Tibial nerve (tissue), 4 donors: ENCODE measurements around the gene TBC1D22A. TPM values are rescaled to one million over a fixed set of nuclear protein-coding genes. Genes with fewer than 3 reads are reported as not detected.

Source experiments
- DNase-seq, 2 donors: peaks; one replicate each; pipeline ENCODE4 v3.0.0-alpha.2; 2019; ENCODE audit warnings: low spot score in 2 of 2
- H3K27ac ChIP-seq, 4 donors: fragments of 200-600 bp; sonication (generic) in 3 of 4; one replicate each; pipeline ENCODE4 v1.5.1; 2017 to 2019; ENCODE audit warnings: mild to moderate bottlenecking in 1 of 4
- H3K27me3 ChIP-seq, 2 donors: fragments of 200-600 bp; sonication (generic) in 1 of 2; one replicate each; pipeline versions ENCODE4 v1.5.1 to v1.6.0; 2017 to 2019
- H3K36me3 ChIP-seq, 3 donors: fragments of 200-600 bp; sonication (generic); one replicate each; pipeline ENCODE4 v1.5.1; 2018 to 2019
- H3K4me1 ChIP-seq, 4 donors: fragments of 200-600 bp; sonication (generic) in 3 of 4; one replicate each; pipeline ENCODE4 v1.5.1; 2017 to 2019
- H3K4me3 ChIP-seq, 4 donors: fragments of 200-600 bp; sonication (generic) in 3 of 4; one replicate each; pipeline ENCODE4 v1.5.1; 2017 to 2019; ENCODE audit warnings: mild to moderate bottlenecking in 1 of 4, moderate library complexity in 1 of 4
- H3K9me3 ChIP-seq, 4 donors: fragments of 200-600 bp; sonication (generic) in 3 of 4; one replicate each; pipeline ENCODE4 v1.5.1; 2017 to 2019
- EP300 ChIP-seq, 2 donors: sonication (generic); formaldehyde crosslinking; IDR thresholded peaks; one replicate each; pipeline ENCODE4 v1.6.1; 2017; ENCODE audit warnings: antibody characterized with exemption in 2 of 2, mild to moderate bottlenecking in 1 of 2
- POLR2A ChIP-seq, 2 donors: fragments of 450-650 bp; IDR thresholded peaks; one replicate each; pipeline ENCODE4 v1.6.1; 2017; ENCODE audit warnings: antibody characterized with exemption in 2 of 2, mild to moderate bottlenecking in 2 of 2, moderate library complexity in 2 of 2
- WGBS, 2 donors: methylation state at CpG; one replicate each; pipeline ENCODE4 v1.1.5; 2018; 5-methylcytosine and 5-hydroxymethylcytosine counted together
- total RNA-seq, 4 donors: library from RNA; depleted of rRNA; stranded (reverse); fragments of >200 nt; gene quantifications; one replicate each; pipeline ENCODE4 v1.1.0, GENCODE V29; 2016
- TF ChIP-seq, protein P1 (sequence below), 5 experiments: fragments of 200-600 bp in 3 of 5; fragments of 450-650 bp in 2 of 5; sonication (generic) in 3 of 5; IDR thresholded peaks; one replicate each; pipeline ENCODE4 v1.5.1; 2016 to 2019; ENCODE audit warnings: antibody characterized with exemption in 5 of 5, mild to moderate bottlenecking in 3 of 5, moderate library complexity in 2 of 5

The TBC1D22A gene
- total RNA-seq, 4 donors from 2014 or later = 27.3 to 35.4 (median 29.3) TPM

DNA sequence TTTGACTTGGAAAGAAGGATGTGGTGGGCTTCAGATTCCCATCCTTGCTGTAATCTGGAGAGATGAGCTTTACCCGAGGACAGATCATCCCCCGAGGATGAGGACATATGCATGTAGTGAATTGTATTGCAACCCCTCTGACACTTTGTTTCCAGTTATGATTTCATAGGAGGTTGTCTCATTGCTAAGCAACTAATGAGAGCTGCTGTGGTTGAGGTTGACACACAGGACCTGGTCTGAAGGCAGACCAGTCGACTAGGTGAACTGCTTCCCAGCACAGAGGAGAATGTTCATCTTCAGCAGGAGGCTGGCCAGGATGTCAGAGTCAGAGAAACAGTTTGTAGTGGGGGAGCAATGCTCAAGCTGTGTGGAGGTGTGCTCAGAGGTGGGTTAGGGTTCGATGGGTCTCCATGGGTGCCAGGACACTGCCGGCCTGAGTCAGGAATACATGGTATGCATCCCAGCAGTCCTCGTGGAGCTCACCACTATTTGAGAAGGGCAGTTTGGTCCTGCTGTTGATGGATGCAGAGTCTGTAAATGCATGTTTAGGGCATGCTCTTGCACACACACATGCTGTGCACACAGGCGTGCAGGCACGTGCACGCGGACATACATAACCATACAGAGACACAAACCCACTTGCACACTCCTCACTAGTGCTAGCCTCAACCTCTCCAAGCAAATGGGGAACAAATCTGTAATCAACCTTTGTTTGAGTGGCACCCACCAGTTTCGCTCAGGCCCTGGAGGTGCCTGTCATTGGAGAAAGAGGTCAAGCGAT, 153.7 kb downstream of the TBC1D22A start:
- Histone ChIP-seq H3K27ac (no peak overlapping the region), H3K27me3 (no peaks in the 10 kb centered on the region), H3K36me3 (peaks cover 0 to 88% (median 0%) of the 10 kb centered on the region in 3 donors), H3K9me3 (peaks cover 0 to 2% (median 0%) of the 10 kb centered on the region in 4 donors), H3K4me3 (no peak overlapping the region), H3K4me1 (no peaks in the 10 kb centered on the region)
- no peak for DNase-seq
- TF ChIP-seq POLR2A (IDR thresholded peaks at IDR 0.05) (no peak), EP300 (IDR thresholded peaks at IDR 0.05) (no peak)
- TF ChIP-seq, protein P1, sequence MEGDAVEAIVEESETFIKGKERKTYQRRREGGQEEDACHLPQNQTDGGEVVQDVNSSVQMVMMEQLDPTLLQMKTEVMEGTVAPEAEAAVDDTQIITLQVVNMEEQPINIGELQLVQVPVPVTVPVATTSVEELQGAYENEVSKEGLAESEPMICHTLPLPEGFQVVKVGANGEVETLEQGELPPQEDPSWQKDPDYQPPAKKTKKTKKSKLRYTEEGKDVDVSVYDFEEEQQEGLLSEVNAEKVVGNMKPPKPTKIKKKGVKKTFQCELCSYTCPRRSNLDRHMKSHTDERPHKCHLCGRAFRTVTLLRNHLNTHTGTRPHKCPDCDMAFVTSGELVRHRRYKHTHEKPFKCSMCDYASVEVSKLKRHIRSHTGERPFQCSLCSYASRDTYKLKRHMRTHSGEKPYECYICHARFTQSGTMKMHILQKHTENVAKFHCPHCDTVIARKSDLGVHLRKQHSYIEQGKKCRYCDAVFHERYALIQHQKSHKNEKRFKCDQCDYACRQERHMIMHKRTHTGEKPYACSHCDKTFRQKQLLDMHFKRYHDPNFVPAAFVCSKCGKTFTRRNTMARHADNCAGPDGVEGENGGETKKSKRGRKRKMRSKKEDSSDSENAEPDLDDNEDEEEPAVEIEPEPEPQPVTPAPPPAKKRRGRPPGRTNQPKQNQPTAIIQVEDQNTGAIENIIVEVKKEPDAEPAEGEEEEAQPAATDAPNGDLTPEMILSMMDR (IDR thresholded peaks at IDR 0.05) = no peak
- WGBS, 2 donors = 93 to 95% methylated on average over 10 to 12 of the region's 12 CpGs

DNA sequence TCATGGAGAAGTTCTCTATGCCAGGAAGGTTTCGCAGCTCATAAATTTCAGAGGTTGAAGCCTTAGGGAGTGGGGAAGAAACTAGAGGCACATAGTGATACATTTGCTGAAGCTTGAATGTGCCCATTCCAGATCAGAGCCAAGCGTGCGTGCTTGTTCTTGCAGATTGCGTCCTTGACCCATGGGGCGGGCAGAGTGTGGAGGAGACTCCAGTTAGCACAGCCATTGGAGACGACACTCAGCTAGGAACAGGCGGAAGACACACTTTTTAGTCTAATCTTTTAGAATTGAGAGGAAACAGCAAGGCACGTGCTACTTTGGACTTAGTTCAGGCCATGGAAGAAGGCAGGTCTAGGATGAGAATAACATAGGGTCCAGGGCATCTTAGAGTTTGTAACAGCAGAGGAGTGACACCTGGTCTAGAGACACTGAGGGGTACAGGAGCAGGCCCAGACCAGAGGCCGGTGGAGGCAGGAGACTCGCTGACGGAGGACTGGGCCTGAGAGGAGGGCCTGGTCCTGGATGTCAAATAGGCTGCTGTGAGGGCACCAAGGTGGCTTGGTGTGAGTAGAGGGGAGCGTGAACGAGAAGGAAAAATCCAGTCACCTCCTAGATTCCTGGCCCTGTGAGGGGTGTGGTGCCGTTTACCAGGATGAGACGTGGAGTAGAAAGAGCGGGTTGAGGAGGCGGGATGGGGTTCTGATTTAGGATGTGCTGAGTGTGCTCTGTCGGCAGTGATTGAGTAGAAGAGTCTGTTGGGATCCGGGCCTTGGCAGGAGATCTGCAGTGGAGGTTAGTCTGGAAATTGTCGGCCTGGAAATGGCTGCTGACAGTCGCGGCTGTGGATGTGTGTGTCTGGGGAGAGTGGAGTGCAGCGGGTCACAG, 154.7 kb downstream of the TBC1D22A start:
- 89 to 93% methylated on average over 23 of the region's 23 CpGs for WGBS, 2 donors
- no peaks in the 10 kb centered on the region for H3K4me1 ChIP-seq
- no peak for DNase-seq
- peaks cover 0 to 94% (median 0%) of the 10 kb centered on the region in 3 donors for H3K36me3 ChIP-seq
- H3K9me3 ChIP-seq = peaks cover 0 to 12% (median under 1%) of the 10 kb centered on the region in 4 donors
- H3K27me3 ChIP-seq = no peaks in the 10 kb centered on the region
- TF ChIP-seq EP300 (IDR thresholded peaks at IDR 0.05) (no peak), POLR2A (IDR thresholded peaks at IDR 0.05) (no peak)
- TF ChIP-seq, protein P1 (IDR thresholded peaks at IDR 0.05) = no peak
- no peak overlapping the region for H3K27ac ChIP-seq
- no peak overlapping the region for H3K4me3 ChIP-seq

DNA sequence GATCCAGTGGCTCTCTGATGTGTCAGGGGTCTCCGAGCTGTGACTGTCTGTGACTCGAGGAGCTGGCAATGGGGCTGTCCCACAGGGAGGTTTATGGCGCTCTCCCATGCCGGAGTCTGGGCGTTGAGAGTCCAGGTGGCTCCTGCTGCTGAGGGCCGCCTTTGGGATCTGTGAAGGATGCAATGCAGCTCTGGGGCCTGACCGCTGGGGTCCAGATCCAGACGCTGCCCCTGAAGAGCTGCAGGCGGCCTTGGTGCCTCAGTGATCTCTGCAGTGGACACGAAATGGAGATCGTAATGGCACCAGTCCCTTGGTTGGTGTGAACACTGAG, 155.3 kb downstream of the TBC1D22A start:
- H3K27ac ChIP-seq = no peak overlapping the region
- TF ChIP-seq EP300 (IDR thresholded peaks at IDR 0.05) = no peak
- H3K4me1 ChIP-seq = no peaks in the 10 kb centered on the region
- peaks cover 0 to 89% (median 0%) of the 10 kb centered on the region in 3 donors for H3K36me3 ChIP-seq
- H3K27me3 ChIP-seq = no peaks in the 10 kb centered on the region
- peaks cover 0 to 14% (median 1%) of the 10 kb centered on the region in 4 donors for H3K9me3 ChIP-seq
- 91 to 93% methylated on average over 11 of the region's 11 CpGs for WGBS, 2 donors
- no peak overlapping the region for H3K4me3 ChIP-seq
- no peak for DNase-seq

DNA sequence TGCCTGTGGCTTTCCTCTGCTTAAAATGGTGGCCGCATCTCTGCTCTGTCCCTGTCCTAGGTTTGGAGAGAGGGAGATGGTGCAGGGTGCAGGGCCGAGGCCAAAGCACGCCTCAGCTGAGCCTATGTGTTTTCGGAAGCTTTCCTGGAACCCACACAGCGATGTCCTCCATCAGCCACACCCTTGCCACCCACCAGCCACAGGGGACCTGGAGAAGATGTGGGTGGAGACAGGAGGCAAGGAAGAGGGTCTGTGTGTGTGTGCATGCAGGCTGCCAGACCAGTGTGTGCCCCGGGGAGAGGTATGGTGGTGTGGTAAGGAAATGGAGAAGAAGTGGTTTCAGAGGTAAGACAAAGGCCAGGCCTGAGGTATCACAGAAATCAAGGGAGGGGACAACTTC, 155.7 kb downstream of the TBC1D22A start:
- H3K4me3 ChIP-seq = no peak overlapping the region
- H3K4me1 ChIP-seq = no peaks in the 10 kb centered on the region
- 83 to 91% methylated on average over 6 of the region's 6 CpGs for WGBS, 2 donors
- DNase-seq = no peak
- H3K27me3 ChIP-seq = no peaks in the 10 kb centered on the region
- H3K27ac ChIP-seq = no peak overlapping the region
- TF ChIP-seq, protein P1 (IDR thresholded peaks at IDR 0.05) = no peak
- TF ChIP-seq EP300 (IDR thresholded peaks at IDR 0.05) (no peak), POLR2A (IDR thresholded peaks at IDR 0.05) (no peak)
- peaks cover 0 to 88% (median 0%) of the 10 kb centered on the region in 3 donors for H3K36me3 ChIP-seq
- peaks cover 0 to 14% (median 1%) of the 10 kb centered on the region in 4 donors for H3K9me3 ChIP-seq

DNA sequence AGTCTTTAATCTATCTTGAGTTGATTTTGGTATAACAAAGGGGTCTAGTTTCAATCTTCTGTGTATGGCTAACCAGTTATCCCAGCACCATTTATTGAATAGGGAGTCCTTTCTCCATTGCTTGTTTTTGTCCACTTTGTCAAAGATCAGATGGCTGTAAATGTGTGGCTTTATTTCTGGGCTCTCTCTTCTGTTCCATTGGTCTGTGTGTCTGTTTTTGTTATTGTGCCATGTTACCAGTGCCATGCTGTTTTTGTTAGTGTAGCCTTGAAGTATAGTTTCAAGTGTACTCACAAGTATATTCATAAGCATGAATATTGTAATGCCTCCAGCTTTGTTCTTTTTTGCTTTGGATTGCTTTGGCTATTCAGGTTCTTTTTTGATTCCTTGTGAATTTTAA, 159.6 kb downstream of the TBC1D22A start:
- H3K36me3 ChIP-seq = peaks cover 0 to 55% (median 0%) of the 10 kb centered on the region in 3 donors
- no peak overlapping the region for H3K27ac ChIP-seq
- no peak for DNase-seq
- no peak overlapping the region for H3K4me3 ChIP-seq
- no peak for TF ChIP-seq EP300 (IDR thresholded peaks at IDR 0.05)
- no peaks in the 10 kb centered on the region for H3K4me1 ChIP-seq
- no peaks in the 10 kb centered on the region for H3K27me3 ChIP-seq
- peaks cover 0 to 14% (median 1%) of the 10 kb centered on the region in 4 donors for H3K9me3 ChIP-seq

DNA sequence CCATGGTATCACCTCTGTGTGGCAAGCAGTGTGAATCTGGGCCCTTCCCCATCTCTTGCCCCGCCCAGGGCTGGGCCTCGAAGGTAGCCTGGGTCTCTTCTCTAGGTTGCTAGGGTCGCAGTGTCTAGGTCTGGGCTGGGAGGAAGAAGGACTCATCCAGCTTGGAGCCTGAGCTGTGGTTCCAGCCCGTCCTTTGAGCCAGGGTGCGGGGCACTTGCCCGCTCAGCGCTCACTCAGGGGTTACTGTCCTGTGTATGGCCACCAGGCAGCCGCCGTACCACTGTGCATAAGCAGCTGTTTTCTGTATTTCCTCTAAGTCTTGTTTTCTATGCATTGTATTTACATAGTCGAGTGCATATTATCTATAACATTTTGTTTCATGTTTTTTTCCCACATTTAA, 160.9 kb downstream of the TBC1D22A start:
- Histone ChIP-seq H3K27me3 (no peaks in the 10 kb centered on the region), H3K27ac (no peak overlapping the region), H3K4me1 (no peaks in the 10 kb centered on the region), H3K9me3 (peaks cover 0 to 14% (median 1%) of the 10 kb centered on the region in 4 donors), H3K4me3 (no peak overlapping the region), H3K36me3 (peaks cover 0 to 41% (median 0%) of the 10 kb centered on the region in 3 donors)
- TF ChIP-seq, protein P1 (IDR thresholded peaks at IDR 0.05) = no peak
- TF ChIP-seq POLR2A (IDR thresholded peaks at IDR 0.05) = no peak
- WGBS, 2 donors = 95% methylated on average over 10 of the region's 10 CpGs
- no peak for DNase-seq
